A549 (cell line): Measurements from ENCODE around the gene GSTA2.

ENCODE experiments used
- CTCF ChIP-seq: fragments of >200 bp; sonication (Bioruptor Twin); formaldehyde crosslinking; IDR thresholded peaks from 3 replicates; pipeline ENCODE4 v1.5.1; 2016
- GATA3 ChIP-seq: IDR thresholded peaks from 2 replicates; pipeline ENCODE4 v1.6.1; 2012; ENCODE audit warnings: borderline replicate concordance
- HDAC2 ChIP-seq: fragments of 200-600 bp; sonication (generic); IDR thresholded peaks from 2 replicates; pipeline ENCODE4 v1.6.1; 2016
- JUN ChIP-seq, 2 experiments: fragments of >200 bp; sonication (Bioruptor Twin); formaldehyde crosslinking; IDR thresholded peaks; 2 replicates in 1 of 2; 3 replicates in 1 of 2; pipeline ENCODE4 v1.6.1; 2016 to 2017
- KDM5A ChIP-seq: fragments of 200-600 bp; sonication (generic); IDR thresholded peaks from 2 replicates; pipeline ENCODE4 v1.6.1; 2016; ENCODE audit warnings: antibody characterized with exemption, mild to moderate bottlenecking
- MYC ChIP-seq: IDR thresholded peaks from 2 replicates; pipeline ENCODE4 v1.6.1; 2012; ENCODE audit warnings: mild to moderate bottlenecking, inconsistent platforms, low read length, improper control_type of control experiment, borderline replicate concordance
- POLR2A ChIP-seq: IDR thresholded peaks from 2 replicates; pipeline ENCODE4 v1.6.1; 2012; ENCODE audit warnings: mild to moderate bottlenecking, low read length
- RAD21 ChIP-seq, 2 experiments: fragments of >200 bp in 1 of 2; sonication (Bioruptor Twin) in 1 of 2; formaldehyde crosslinking in 1 of 2; IDR thresholded peaks in 1 of 2; conservative IDR thresholded peaks in 1 of 2; 2 replicates in 1 of 2; 3 replicates in 1 of 2; pipeline ENCODE4 v1.6.1; 2012 to 2018; ENCODE audit warnings: inconsistent platforms in 1 of 2
- RCOR1 ChIP-seq: fragments of 150-350 bp; IDR thresholded peaks from 2 replicates; pipeline ENCODE4 v1.6.1; 2014; ENCODE audit warnings: antibody characterized with exemption, low read length, low read depth
- SREBF2 ChIP-seq: fragments of 450-650 bp; IDR thresholded peaks from 2 replicates; pipeline ENCODE4 v1.6.1; 2014; ENCODE audit warnings: mild to moderate bottlenecking, moderate library complexity
- TP53 ChIP-seq: fragments of 250-450 bp; sonication (Bioruptor Pico); IDR thresholded peaks from 2 replicates; pipeline ENCODE4 v1.5.0; 2021; ENCODE audit warnings: mild to moderate bottlenecking, moderate library complexity
- ZFP36 ChIP-seq: fragments of 450-650 bp; IDR thresholded peaks from 2 replicates; pipeline ENCODE4 v1.6.1; 2014; ENCODE audit warnings: borderline replicate concordance; ENCODE audit not compliant: partially characterized antibody

DNA sequence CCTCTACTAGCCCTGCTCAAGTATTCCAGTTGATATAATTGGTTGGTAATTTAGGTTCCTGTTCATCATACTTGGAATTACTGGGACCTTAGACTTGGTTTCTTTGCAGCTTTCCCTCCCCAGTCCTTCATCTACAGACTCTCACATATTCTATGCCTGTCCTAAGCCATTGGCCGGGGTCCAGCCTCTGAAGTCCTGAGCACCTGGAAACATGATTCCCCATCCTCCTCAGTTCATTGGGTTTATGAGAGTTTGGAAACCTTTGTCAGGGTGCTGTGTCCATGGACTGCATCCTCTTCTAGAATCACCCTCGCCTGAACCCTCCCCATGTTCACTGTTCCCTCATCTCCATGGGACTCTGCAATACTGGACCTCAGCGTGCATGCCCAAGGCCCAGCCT lies 8.8 kb downstream of the GSTA2 start:
- no peak for TF ChIP-seq CTCF
- no peak for TF ChIP-seq RAD21 (conservative IDR thresholded peaks at IDR 0.05 in 1 of 2, IDR thresholded peaks at IDR 0.05 in 1 of 2)
- TF ChIP-seq SREBF2: no peak
- no peak for TF ChIP-seq GATA3
- TF ChIP-seq TP53 (CRISPR knock-in tag): no peak
- no peak for TF ChIP-seq HDAC2
- TF ChIP-seq KDM5A: no peak
- no peak for TF ChIP-seq JUN (IDR thresholded peaks at IDR 0.05)
- no peak for TF ChIP-seq RCOR1
- no peak for TF ChIP-seq MYC
- TF ChIP-seq ZFP36: no peak
- no peak for TF ChIP-seq POLR2A
